ENCODE measurements around the gene ADAMTS19.

- TF ChIP-seq POLR2AphosphoS5 (IDR thresholded peaks at IDR 0.05; ENCODE audit: low read depth, low read length) (no peak), REST (IDR thresholded peaks at IDR 0.05; ENCODE audit: insufficient read depth in 1 of 2, low read depth in 2 of 2, low read length in 2 of 2) (no peak), FOXP2 (optimal IDR thresholded peaks at IDR 0.05; ENCODE audit: borderline replicate concordance, extremely low read depth, extremely low read length, insufficient read depth) (no peak)
Measured at GRCh38 chr5:129724647-129725046, 264.5 kb downstream of the ADAMTS19 start.
